Left lobe of liver (tissue), 2 donors: ENCODE measurements around the gene USP24. TPM values are rescaled to one million over a fixed set of nuclear protein-coding genes. Genes with fewer than 3 reads are reported as not detected.

ENCODE experiments used
- ATAC-seq: fragments of 200-7000 bp; cut with Tn5 transposase; one replicate; pipeline ENCODE4 v1.9.1; 2020; ENCODE audit warnings: mild to moderate bottlenecking, moderate library complexity
- DNase-seq: peaks from one replicate; pipeline ENCODE4 v3.0.0-alpha.2; 2020; ENCODE audit warnings: low spot score
- total RNA-seq: library from RNA; stranded (reverse); gene quantifications from one replicate; pipeline ENCODE4 v1.2.1, GENCODE V29; 2021
- donor health status: DM: no; HTN: no; CAD: no; lungs with moderate emphysema.
- donor health status: DM: no; HTN: yes; CAD: no.

The USP24 gene
- total RNA-seq, result 17.7 TPM

GRCh38 chr1:55215194-55216021 is at the start of gene USP24:
Gene USP24 (minus strand): TSS chr1:55215364. CDS start chr1:55215113, 251 bp downstream.
- DNase-seq (peak; percentile 89), ATAC-seq (peak; percentile 95)

- ATAC-seq, result no peak
- DNase-seq, result no peak
Measured at GRCh38 chr1:55262822-55263221, 47.7 kb upstream of the USP24 start.

- ATAC-seq, result no peak
Measured at GRCh38 chr1:55259911-55260609, 44.9 kb upstream of the USP24 start.

GRCh38 chr1:55257958-55258357 is 42.8 kb upstream of the USP24 start:
- no peak for ATAC-seq
- DNase-seq, result no peak

More at GRCh38 chr1:55259911-55260609, 44.9 kb upstream of the USP24 start:
- no peak for DNase-seq

- ATAC-seq, result no peak
- no peak for DNase-seq
Measured at GRCh38 chr1:55255901-55256300, 40.7 kb upstream of the USP24 start.

GRCh38 chr1:55252942-55253589 is 37.9 kb upstream of the USP24 start:
- ATAC-seq, result peak; percentile 80
- peak; percentile 61 for DNase-seq

GRCh38 chr1:55250399-55251075 is 35.4 kb upstream of the USP24 start:
- DNase-seq (no peak), ATAC-seq (no peak)

GRCh38 chr1:55249646-55250398 is 34.7 kb upstream of the USP24 start:
- DNase-seq, result no peak
- no peak for ATAC-seq

GRCh38 chr1:55246896-55247295 is 31.7 kb upstream of the USP24 start:
- DNase-seq, result no peak
- no peak for ATAC-seq

- ATAC-seq, result no peak
- DNase-seq, result no peak
Measured at GRCh38 chr1:55246331-55246730, 31.2 kb upstream of the USP24 start.

GRCh38 chr1:55245781-55246180 is 30.6 kb upstream of the USP24 start:
- DNase-seq, result no peak
- ATAC-seq, result no peak

GRCh38 chr1:55244476-55245099 is 29.4 kb upstream of the USP24 start:
- DNase-seq, result no peak
- peak; percentile 81 for ATAC-seq

GRCh38 chr1:55243655-55244054 is 28.5 kb upstream of the USP24 start:
- no peak for DNase-seq
- ATAC-seq, result no peak

- DNase-seq, result no peak
- no peak for ATAC-seq
Measured at GRCh38 chr1:55239548-55239947, 24.4 kb upstream of the USP24 start.

GRCh38 chr1:55235722-55236121 is 20.6 kb upstream of the USP24 start:
- no peak for ATAC-seq
- DNase-seq, result no peak

GRCh38 chr1:55234016-55234415 is 18.9 kb upstream of the USP24 start:
- DNase-seq (no peak), ATAC-seq (no peak)

- DNase-seq, result no peak
- peak; percentile 63 for ATAC-seq
Measured at GRCh38 chr1:55233145-55233777, 18.1 kb upstream of the USP24 start.

- DNase-seq (no peak), ATAC-seq (no peak)
Measured at GRCh38 chr1:55232448-55233144, 17.4 kb upstream of the USP24 start.

- DNase-seq (no peak), ATAC-seq (no peak)
Measured at GRCh38 chr1:55231745-55232144, 16.6 kb upstream of the USP24 start.
